OCI-LY1 (cell line): ENCODE data around the gene ARV1.

ENCODE experiments used
- H2AFZ ChIP-seq: fragments of 200-600 bp; sonication (generic), shearing (Covaris generic); 2 replicates; pipeline ENCODE4 v1.6.0; 2014; ENCODE audit warnings: antibody characterized with exemption, mild to moderate bottlenecking, low read length
- H3F3A ChIP-seq: fragments of 200-600 bp; sonication (generic), shearing (Covaris generic); 2 replicates; pipeline ENCODE4 v1.6.0; 2014; ENCODE audit warnings: mild to moderate bottlenecking, antibody characterized with exemption, low read length, moderate library complexity; ENCODE audit not compliant: insufficient read depth
- H3K27ac ChIP-seq: fragments of 200-600 bp; sonication (generic); 2 replicates; pipeline ENCODE4 v1.5.1; 2014; ENCODE audit warnings: low read length, mixed run types, mild to moderate bottlenecking, low read depth; ENCODE audit not compliant: poor library complexity, severe bottlenecking
- H3K27me3 ChIP-seq: fragments of 200-600 bp; sonication (generic); 2 replicates; pipeline ENCODE4 v1.6.0; 2014; ENCODE audit warnings: antibody characterized with exemption, mild to moderate bottlenecking, low read length, moderate library complexity; ENCODE audit not compliant: insufficient read depth
- H3K36me3 ChIP-seq: fragments of 200-600 bp; sonication (generic); 2 replicates; pipeline ENCODE4 v1.6.1; 2014; ENCODE audit warnings: mild to moderate bottlenecking, antibody characterized with exemption, low read length, moderate library complexity, mixed read lengths; ENCODE audit not compliant: insufficient read depth
- H3K4me1 ChIP-seq: fragments of 200-600 bp; sonication (generic); 2 replicates; pipeline ENCODE4 v1.5.1; 2014; ENCODE audit warnings: mild to moderate bottlenecking, low read length, moderate library complexity; ENCODE audit not compliant: insufficient read depth, severe bottlenecking
- H3K4me2 ChIP-seq: fragments of 200-600 bp; sonication (generic), shearing (Covaris generic); 2 replicates; pipeline ENCODE4 v1.6.1; 2014; ENCODE audit warnings: low read length
- H3K4me3 ChIP-seq: fragments of 200-600 bp; sonication (generic); 2 replicates; pipeline ENCODE4 v1.5.1; 2014; ENCODE audit warnings: low read length, low read depth, mild to moderate bottlenecking, mixed read lengths; ENCODE audit not compliant: poor library complexity, severe bottlenecking
- H3K79me2 ChIP-seq: fragments of 200-600 bp; shearing (Covaris generic); 2 replicates; pipeline ENCODE4 v1.6.1; 2016; ENCODE audit warnings: mixed run types, low read length, mixed read lengths; ENCODE audit not compliant: insufficient read depth
- H3K9ac ChIP-seq: fragments of 200-600 bp; sonication (generic), shearing (Covaris generic); 2 replicates; pipeline ENCODE4 v1.6.1; 2014; ENCODE audit warnings: mild to moderate bottlenecking, low read length, mixed read lengths
- H3K9me2 ChIP-seq: fragments of 200-600 bp; sonication (generic), shearing (Covaris generic); 2 replicates; pipeline ENCODE4 v1.6.1; 2014; ENCODE audit warnings: low read depth, mild to moderate bottlenecking, low read length, mixed read lengths
- H3K9me3 ChIP-seq: fragments of 200-600 bp; shearing (Covaris generic); 2 replicates; pipeline ENCODE4 v1.6.1; 2014; ENCODE audit warnings: low read length, mixed read lengths
- H4K20me1 ChIP-seq: fragments of 200-600 bp; sonication (generic), shearing (Covaris generic); 2 replicates; pipeline ENCODE4 v1.6.0; 2016; ENCODE audit warnings: mild to moderate bottlenecking, low read length; ENCODE audit not compliant: insufficient read depth
- EZH2 ChIP-seq: fragments of 200-600 bp; sonication (generic), shearing (Covaris generic); IDR thresholded peaks from 2 replicates; pipeline ENCODE4 v1.8.0; 2017; ENCODE audit warnings: borderline replicate concordance, mixed run types, mild to moderate bottlenecking, antibody characterized with exemption, low read length, moderate library complexity, mixed read lengths
- TF ChIP-seq, protein P1 (sequence below): fragments of 200-600 bp; sonication (generic), shearing (Covaris generic); IDR thresholded peaks from 2 replicates; pipeline ENCODE4 v1.5.1; 2017; ENCODE audit warnings: mild to moderate bottlenecking, antibody characterized with exemption, low read length, moderate library complexity, mixed read lengths

ARV1 gene

DNA sequence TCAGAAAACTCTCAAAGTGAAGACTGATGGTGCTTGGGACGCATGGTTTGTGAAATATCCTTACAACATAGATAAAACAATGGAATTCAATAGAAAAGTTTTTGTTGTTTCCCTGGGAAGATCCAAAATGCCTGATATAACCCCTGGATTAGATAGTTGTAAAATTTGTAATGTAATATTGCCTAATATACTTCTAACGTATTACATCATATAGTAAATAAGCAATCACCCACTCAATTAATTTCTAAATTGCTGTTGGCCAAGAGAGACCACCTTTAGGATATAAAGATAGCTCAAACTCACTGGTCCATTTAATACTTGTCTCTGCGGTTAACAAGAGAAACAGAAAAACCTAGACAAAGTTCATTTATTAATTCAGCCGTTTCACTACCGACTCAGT is 42.4 kb upstream of the ARV1 start:
- Histone ChIP-seq H3K4me2 (no peak overlapping the region), H3K79me2 (no peaks in the 10 kb centered on the region), H3K27ac (no peak overlapping the region), H3K4me1 (no peaks in the 10 kb centered on the region), H3K4me3 (no peak overlapping the region), H3F3A (no peaks in the 10 kb centered on the region), H4K20me1 (no peaks in the 10 kb centered on the region), H3K36me3 (peaks cover 11% of the 10 kb centered on the region; the same call in 1 of the 2 replicates), H3K27me3 (no peaks in the 10 kb centered on the region), H2AFZ (no peak overlapping the region), H3K9ac (no peak overlapping the region), H3K9me3 (no peaks in the 10 kb centered on the region), H3K9me2 (no peaks in the 10 kb centered on the region)
- no peak for TF ChIP-seq EZH2
- TF ChIP-seq, protein P1, sequence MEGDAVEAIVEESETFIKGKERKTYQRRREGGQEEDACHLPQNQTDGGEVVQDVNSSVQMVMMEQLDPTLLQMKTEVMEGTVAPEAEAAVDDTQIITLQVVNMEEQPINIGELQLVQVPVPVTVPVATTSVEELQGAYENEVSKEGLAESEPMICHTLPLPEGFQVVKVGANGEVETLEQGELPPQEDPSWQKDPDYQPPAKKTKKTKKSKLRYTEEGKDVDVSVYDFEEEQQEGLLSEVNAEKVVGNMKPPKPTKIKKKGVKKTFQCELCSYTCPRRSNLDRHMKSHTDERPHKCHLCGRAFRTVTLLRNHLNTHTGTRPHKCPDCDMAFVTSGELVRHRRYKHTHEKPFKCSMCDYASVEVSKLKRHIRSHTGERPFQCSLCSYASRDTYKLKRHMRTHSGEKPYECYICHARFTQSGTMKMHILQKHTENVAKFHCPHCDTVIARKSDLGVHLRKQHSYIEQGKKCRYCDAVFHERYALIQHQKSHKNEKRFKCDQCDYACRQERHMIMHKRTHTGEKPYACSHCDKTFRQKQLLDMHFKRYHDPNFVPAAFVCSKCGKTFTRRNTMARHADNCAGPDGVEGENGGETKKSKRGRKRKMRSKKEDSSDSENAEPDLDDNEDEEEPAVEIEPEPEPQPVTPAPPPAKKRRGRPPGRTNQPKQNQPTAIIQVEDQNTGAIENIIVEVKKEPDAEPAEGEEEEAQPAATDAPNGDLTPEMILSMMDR, result no peak

DNA sequence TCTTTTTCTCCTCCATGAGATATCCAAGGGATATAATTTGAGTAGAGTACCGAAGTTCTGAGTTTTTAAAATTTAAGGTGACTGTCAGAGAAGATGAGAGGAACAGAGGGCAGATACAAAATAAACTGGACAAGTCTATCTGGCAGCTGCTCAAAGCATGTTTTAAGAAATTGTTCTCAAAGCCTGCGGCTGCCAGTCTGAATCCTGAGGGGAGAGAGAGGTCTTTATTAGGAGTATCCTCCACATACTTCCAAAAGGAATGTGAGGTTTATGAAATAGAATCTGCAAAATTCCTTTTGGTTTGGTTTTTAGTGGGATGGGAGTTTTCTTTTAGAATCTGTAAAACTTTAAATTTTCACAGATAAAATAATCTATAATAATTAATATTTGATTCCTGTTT is 41.5 kb upstream of the ARV1 start:
- Histone ChIP-seq H3K36me3 (peaks cover 10% of the 10 kb centered on the region; the same call in 1 of the 2 replicates), H3K4me3 (no peak overlapping the region), H3K9me3 (no peaks in the 10 kb centered on the region), H3K4me1 (no peaks in the 10 kb centered on the region), H3K79me2 (no peaks in the 10 kb centered on the region), H3K27me3 (no peaks in the 10 kb centered on the region), H3K27ac (no peak overlapping the region), H3K4me2 (no peak overlapping the region), H4K20me1 (no peaks in the 10 kb centered on the region), H3K9ac (no peak overlapping the region), H3F3A (no peaks in the 10 kb centered on the region), H2AFZ (no peak overlapping the region), H3K9me2 (no peaks in the 10 kb centered on the region)
- TF ChIP-seq, protein P1, result no peak
- no peak for TF ChIP-seq EZH2

DNA sequence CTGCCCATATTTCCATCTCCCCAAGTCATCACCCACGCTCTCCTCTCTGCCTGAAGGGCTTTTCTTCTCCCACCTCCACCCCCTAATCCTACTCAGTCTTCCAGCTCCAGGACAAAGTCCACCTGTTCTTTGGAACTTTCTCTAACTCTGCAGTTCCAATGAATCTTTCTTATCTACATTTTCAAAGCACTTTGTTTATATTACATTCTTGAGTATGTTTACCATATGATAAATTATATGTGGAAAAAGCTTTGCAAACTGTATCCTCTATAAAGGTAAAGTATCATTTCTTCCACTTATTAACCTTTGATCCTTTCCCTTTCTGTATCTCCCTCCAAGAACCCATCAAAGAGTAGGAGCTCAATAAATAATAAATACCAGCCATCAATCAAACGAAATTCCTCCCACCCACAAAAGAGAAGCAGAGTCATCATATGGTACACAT is 39.9 kb upstream of the ARV1 start:
- Histone ChIP-seq H4K20me1 (no peaks in the 10 kb centered on the region), H3K9ac (no peak overlapping the region), H3K36me3 (peaks cover 18% of the 10 kb centered on the region), H3K9me2 (no peaks in the 10 kb centered on the region), H3K4me3 (no peak overlapping the region), H3K4me1 (no peaks in the 10 kb centered on the region), H3K79me2 (no peaks in the 10 kb centered on the region), H3K9me3 (no peaks in the 10 kb centered on the region), H2AFZ (no peak overlapping the region), H3F3A (no peaks in the 10 kb centered on the region), H3K27me3 (no peaks in the 10 kb centered on the region), H3K27ac (no peak overlapping the region), H3K4me2 (no peak overlapping the region)
- TF ChIP-seq, protein P1, result no peak
- no peak for TF ChIP-seq EZH2
